ENCODE measurements around the gene MAPKAPK5. TPM values are rescaled to one million over a fixed set of nuclear protein-coding genes. Genes with fewer than 3 reads are reported as not detected.
"Not testable (repeated sequence)": the region's sequence is repeated elsewhere in the genome, so short reads cannot be mapped to it uniquely, and the experiment has no call there.

The MAPKAPK5 gene
- total and polyA plus RNA-seq, 8 donors, result 9.3 to 25.2 (median 18.8) TPM

DNA sequence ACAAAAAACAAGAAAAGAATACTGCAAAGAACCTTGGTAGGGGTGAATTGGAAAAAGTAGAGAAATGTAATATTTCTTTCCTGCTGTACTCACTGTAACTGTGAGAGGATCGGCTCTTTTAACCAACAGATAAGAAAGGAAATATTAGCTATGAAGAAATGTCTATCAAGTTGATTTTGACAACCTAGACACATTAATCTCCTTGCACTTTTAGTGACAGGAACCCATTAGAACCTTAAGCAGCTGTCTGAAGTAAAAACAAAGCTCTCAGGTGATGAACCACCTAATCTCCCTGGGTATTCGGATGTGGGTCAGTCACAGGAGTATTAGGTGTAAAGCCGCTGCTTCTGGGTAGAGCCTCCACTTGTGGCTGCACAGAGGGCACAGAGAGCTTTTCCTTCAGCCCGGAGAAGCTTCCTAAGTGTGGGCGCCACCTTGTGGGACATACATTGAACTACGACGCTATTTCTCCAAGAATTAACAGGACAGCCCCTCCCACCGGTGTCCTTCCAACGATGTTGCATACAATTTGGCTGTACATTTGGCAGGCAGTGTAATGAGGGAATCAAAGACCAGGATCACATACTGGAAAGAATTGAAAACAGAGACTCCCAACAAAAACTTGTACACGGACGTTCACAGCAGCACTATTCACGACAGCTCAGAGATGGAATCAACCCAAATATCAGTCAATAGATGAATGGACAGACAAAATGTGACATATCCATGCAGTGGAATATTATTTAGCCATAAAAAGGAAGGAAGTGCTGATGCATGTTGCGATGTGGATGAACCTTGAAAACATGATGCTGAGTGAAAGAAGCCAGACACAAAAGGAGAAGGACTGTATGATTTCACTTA lies 28.9 kb upstream of the MAPKAPK5 start:
- intact Hi-C loops (cut with DNase I), result loop anchor here in 1 of 3 donors (10.0 kb wide), 1 partner anchor 48 kb away; the partner anchor contains the start of gene ALDH2
- H3K27ac ChIP-seq, result no peak overlapping the region
- no peak overlapping the region for H3K4me3 ChIP-seq
- H3K4me1 ChIP-seq, result peaks cover 0 to 3% (median 0%) of the 10 kb centered on the region in 3 donors
- ATAC-seq (peak; percentile 90 to 100 (median 98)), DNase-seq (peak in 5 of 6 donors; percentile 59 to 79 (median 68)), FAIRE-seq (no peak)
- peaks cover 0 to 18% (median 2%) of the 10 kb centered on the region in 3 donors for H3K36me3 ChIP-seq
- 14 to 16% methylated on average over 13 of the region's 13 CpGs for WGBS, 2 donors
- no peaks in the 10 kb centered on the region for H3K27me3 ChIP-seq
- H3K9me3 ChIP-seq, result no peaks in the 10 kb centered on the region
- TF ChIP-seq, protein P1, sequence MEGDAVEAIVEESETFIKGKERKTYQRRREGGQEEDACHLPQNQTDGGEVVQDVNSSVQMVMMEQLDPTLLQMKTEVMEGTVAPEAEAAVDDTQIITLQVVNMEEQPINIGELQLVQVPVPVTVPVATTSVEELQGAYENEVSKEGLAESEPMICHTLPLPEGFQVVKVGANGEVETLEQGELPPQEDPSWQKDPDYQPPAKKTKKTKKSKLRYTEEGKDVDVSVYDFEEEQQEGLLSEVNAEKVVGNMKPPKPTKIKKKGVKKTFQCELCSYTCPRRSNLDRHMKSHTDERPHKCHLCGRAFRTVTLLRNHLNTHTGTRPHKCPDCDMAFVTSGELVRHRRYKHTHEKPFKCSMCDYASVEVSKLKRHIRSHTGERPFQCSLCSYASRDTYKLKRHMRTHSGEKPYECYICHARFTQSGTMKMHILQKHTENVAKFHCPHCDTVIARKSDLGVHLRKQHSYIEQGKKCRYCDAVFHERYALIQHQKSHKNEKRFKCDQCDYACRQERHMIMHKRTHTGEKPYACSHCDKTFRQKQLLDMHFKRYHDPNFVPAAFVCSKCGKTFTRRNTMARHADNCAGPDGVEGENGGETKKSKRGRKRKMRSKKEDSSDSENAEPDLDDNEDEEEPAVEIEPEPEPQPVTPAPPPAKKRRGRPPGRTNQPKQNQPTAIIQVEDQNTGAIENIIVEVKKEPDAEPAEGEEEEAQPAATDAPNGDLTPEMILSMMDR (IDR thresholded peaks at IDR 0.05), result peak; percentile 48 to 69 (median 57)

DNA sequence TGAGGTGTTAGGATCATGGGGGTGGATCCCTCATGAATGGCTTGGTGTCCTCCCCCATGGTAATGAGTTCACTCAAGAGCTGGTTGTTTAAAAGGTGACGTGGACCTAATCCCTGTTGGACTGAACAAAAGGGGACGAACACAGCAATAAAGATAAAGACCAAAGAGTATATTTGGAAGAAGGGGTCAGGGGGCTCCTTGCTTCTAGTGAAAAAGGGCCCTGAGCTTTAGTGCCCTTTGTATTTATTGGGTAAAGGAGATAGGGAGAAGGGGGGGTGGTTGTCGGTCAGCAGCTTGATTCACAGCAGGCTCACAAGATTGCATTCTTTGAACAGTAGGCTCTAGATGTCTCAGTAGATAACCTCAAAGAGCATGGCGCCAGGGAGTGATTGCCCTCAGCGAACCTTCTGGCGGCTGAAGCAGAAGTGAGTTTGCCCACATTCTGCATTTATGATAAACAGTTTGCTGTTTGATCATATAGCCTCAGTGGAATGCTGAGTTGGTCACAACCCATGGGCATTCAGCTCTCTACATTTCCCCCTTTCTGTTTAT lies 25.9 kb upstream of the MAPKAPK5 start:
- no peak for FAIRE-seq
- Histone ChIP-seq H3K27ac (no peak overlapping the region), H3K4me3 (no peak overlapping the region), H3K4me1 (peaks cover 0 to 3% (median 0%) of the 10 kb centered on the region in 3 donors), H3K9me3 (no peaks in the 10 kb centered on the region), H3K27me3 (no peaks in the 10 kb centered on the region), H3K36me3 (peaks cover 0 to 3% (median 0%) of the 10 kb centered on the region in 3 donors)
- intact Hi-C loops (cut with DNase I), result loop anchor here in 1 of 3 donors (10.0 kb wide), 1 partner anchor 51 kb away; the partner anchor contains the start of gene ALDH2
- TF ChIP-seq, protein P1 (IDR thresholded peaks at IDR 0.05), result no peak
- 71 to 84% methylated on average over 6 of the region's 6 CpGs for WGBS, 2 donors
- no peak for ATAC-seq
- peak in 1 of 6 donors; percentile 8 for DNase-seq

DNA sequence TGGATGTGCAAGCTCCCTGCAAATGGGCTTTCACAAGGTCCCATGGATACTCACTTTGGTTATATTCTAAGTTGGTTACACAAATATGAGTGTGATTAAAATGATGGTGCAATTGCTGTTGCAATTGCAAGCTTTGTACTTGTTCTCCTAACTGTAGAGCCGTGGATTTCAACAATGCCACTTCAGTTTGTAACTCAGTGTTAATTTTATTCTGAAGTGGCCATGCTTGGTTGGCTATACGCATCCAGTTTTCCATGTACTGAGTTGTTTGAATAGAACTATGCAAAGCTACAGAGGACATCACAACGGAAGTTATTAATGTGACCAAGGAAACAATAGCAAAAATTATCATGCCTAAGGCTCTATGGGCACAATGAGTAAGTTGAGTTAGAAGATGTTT lies 25.1 kb upstream of the MAPKAPK5 start:
- not testable (repeated sequence) for H3K27ac ChIP-seq, H3K9me3 ChIP-seq, H3K4me1 ChIP-seq, DNase-seq, H3K27me3 ChIP-seq, ATAC-seq, H3K36me3 ChIP-seq, FAIRE-seq, H3K4me3 ChIP-seq
- 75 to 79% methylated on average over 3 of the region's 3 CpGs for WGBS, 2 donors
- intact Hi-C loops (cut with DNase I), result loop anchor here in 1 of 3 donors (10.0 kb wide), 1 partner anchor 52 kb away; the partner anchor contains the start of gene ALDH2

DNA sequence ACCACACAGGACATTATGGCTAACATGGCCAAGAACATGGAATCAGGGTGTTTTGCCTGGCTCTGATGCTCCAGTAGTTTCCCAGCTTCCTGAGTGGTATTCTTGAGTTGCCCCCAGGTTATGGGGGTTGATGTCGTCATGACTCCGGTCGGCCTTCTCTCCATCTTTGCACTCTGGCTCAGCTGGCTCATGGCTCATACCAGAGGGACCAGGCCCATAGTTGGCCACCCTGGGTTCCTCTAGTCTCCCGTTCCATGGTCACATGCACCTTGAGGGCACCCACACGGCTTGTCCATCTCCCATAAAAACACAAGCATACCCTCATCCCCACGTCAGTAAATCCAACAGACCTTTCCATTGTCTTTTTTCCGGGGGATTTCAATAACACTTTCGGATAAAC lies 23.7 kb upstream of the MAPKAPK5 start:
- Histone ChIP-seq H3K4me1 (no peaks in the 10 kb centered on the region), H3K9me3 (no peaks in the 10 kb centered on the region), H3K4me3 (no peak overlapping the region), H3K27ac (no peak overlapping the region), H3K27me3 (no peaks in the 10 kb centered on the region), H3K36me3 (no peaks in the 10 kb centered on the region)
- ATAC-seq (no peak), DNase-seq (peak in 1 of 6 donors; percentile 11), FAIRE-seq (no peak)
- WGBS, 2 donors, result 74 to 79% methylated on average over 8 of the region's 8 CpGs
- intact Hi-C loops (cut with DNase I), result loop anchor here in 1 of 3 donors (10.0 kb wide), 1 partner anchor 54 kb away; the partner anchor contains the start of gene ALDH2
- TF ChIP-seq, protein P1 (IDR thresholded peaks at IDR 0.05), result no peak
